ENCODE data around the gene PRAMEF1. TPM values are rescaled to one million over a fixed set of nuclear protein-coding genes. Genes with fewer than 3 reads are reported as not detected.
"Not testable (repeated sequence)": the region's sequence is repeated elsewhere in the genome, so short reads cannot be mapped to it uniquely, and the experiment has no call there.

Gene PRAMEF1
- total and polyA plus RNA-seq, 2 of the 4 experiments (the other 2 are of a cell fraction), result not detected

DNA sequence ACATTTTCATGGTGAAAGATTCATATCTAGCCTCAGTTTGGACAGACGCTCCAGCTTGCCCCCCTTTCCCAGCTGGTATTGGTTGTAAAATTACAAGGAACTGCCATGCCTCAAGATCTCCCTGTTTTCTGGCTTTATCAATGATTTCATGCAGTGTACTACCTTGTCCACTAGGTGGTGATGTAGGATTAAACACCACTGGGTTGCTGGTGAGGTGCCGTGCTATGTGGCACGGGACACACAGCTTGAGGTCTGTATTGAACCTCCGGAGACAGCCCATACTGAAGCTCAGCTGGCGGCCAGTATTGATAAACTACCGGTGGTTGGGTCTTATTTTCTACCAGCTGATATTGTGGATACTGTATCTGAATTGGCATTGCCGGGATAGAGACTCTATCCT is 7.4 kb upstream of the PRAMEF1 start:
- H3K4me2 ChIP-seq (ENCODE audit: low read depth, low read length); CTCF ChIA-PET; H3K27me3 ChIP-seq (ENCODE audit: control insufficient read depth, insufficient read depth, low read length); H4K20me1 ChIP-seq (ENCODE audit: insufficient read depth, low read length); H2AK5ac ChIP-seq (ENCODE audit: low read depth, low read length); H4K5ac ChIP-seq (ENCODE audit: low read depth, low read length); H2BK20ac ChIP-seq (ENCODE audit: low read depth, low read length); H3K4me1 ChIP-seq (ENCODE audit: control insufficient read depth, insufficient read depth, low read length); H3K27ac ChIP-seq (ENCODE audit: insufficient read depth, low read length); dilution Hi-C loops (cut with HindIII; ENCODE audit: low sequenced_read_pairs, unreplicated experiment); H3K4me3 ChIP-seq (ENCODE audit: insufficient read depth, low read depth, low read length); H3K36me3 ChIP-seq (ENCODE audit: control insufficient read depth, insufficient read depth, low read length); BruUV-seq (replicated peaks); H3K9me1 ChIP-seq (ENCODE audit: insufficient read depth, low read length); H2AK9ac ChIP-seq (replicated peaks; ENCODE audit: low read depth, low read length, poor library complexity); H4K8ac ChIP-seq (ENCODE audit: low read depth in 2 of 2, low read length in 2 of 2); H2AFZ ChIP-seq (replicated peaks; ENCODE audit: low read length, poor library complexity); H3K14ac ChIP-seq (replicated peaks; ENCODE audit: low read depth, low read length); POLR2A ChIA-PET (ENCODE audit: unreplicated experiment); H3K56ac ChIP-seq (ENCODE audit: extremely low read depth, insufficient read depth, low read length); in situ Hi-C loops (cut with MboI; ENCODE audit: low sequenced_read_pairs); H3K18ac ChIP-seq (ENCODE audit: low read depth, low read length); ATAC-seq (ENCODE audit: low read depth); H3K79me1 ChIP-seq (ENCODE audit: low read depth in 1 of 2, low read length in 2 of 2); H2BK120ac ChIP-seq (ENCODE audit: low read depth, low read length); H4K91ac ChIP-seq (ENCODE audit: insufficient read depth, low read depth, low read length); H3K4ac ChIP-seq (ENCODE audit: low read depth, low read length); DNase-seq; H3K23ac ChIP-seq (ENCODE audit: low read depth, low read length); intact Hi-C loops (cut with micrococcal nuclease); H2BK5ac ChIP-seq (ENCODE audit: low read depth, low read length, poor library complexity, severe bottlenecking); H3K9ac ChIP-seq (ENCODE audit: low read depth, low read length); H3K9me3 ChIP-seq (ENCODE audit: control insufficient read depth, insufficient read depth, low read length); H2BK15ac ChIP-seq (ENCODE audit: low read depth, low read length): not testable (repeated sequence)
- no CpG with 5 or more reads among the region's 7 CpGs for WGBS, 2 experiments (ENCODE audit: extremely low coverage in 2 of 2, insufficient read length in 1 of 2)

DNA sequence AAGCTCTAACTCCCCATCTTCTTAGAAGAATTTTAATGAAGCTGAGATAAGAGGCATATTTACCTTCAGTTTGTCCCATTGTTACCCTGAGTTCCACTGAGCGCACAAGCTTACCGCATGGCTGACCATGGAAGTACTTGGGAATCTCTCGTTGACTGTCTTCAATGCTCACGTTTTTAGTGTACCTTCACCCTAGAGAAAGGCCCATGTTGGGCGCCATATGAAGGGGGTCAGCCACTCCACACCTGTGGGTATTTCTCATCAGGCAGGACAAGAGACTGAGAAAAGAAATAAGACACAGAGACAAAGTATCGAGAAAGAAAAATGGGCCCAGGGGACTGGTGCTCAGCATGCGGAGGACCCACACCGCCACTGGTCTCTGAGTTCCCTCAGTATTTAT is 6.5 kb upstream of the PRAMEF1 start:
- H2AK5ac ChIP-seq (ENCODE audit: low read depth, low read length); H2BK5ac ChIP-seq (ENCODE audit: low read depth, low read length, poor library complexity, severe bottlenecking); H3K4me1 ChIP-seq (ENCODE audit: control insufficient read depth, insufficient read depth, low read length); intact Hi-C loops (cut with micrococcal nuclease); H3K9ac ChIP-seq (ENCODE audit: low read depth, low read length); BruUV-seq (replicated peaks); H4K91ac ChIP-seq (ENCODE audit: insufficient read depth, low read depth, low read length); H3K4me3 ChIP-seq (ENCODE audit: insufficient read depth, low read depth, low read length); H3K9me1 ChIP-seq (ENCODE audit: insufficient read depth, low read length); H3K79me1 ChIP-seq (ENCODE audit: low read depth in 1 of 2, low read length in 2 of 2); H2BK20ac ChIP-seq (ENCODE audit: low read depth, low read length); H3K14ac ChIP-seq (replicated peaks; ENCODE audit: low read depth, low read length); ATAC-seq (ENCODE audit: low read depth); POLR2A ChIA-PET (ENCODE audit: unreplicated experiment); CTCF ChIA-PET; DNase-seq; H3K4ac ChIP-seq (ENCODE audit: low read depth, low read length); H4K8ac ChIP-seq (ENCODE audit: low read depth in 2 of 2, low read length in 2 of 2); dilution Hi-C loops (cut with HindIII; ENCODE audit: low sequenced_read_pairs, unreplicated experiment); in situ Hi-C loops (cut with MboI; ENCODE audit: low sequenced_read_pairs); H3K23ac ChIP-seq (ENCODE audit: low read depth, low read length); H3K27ac ChIP-seq (ENCODE audit: insufficient read depth, low read length); H3K9me3 ChIP-seq (ENCODE audit: control insufficient read depth, insufficient read depth, low read length); H3K27me3 ChIP-seq (ENCODE audit: control insufficient read depth, insufficient read depth, low read length); H3K36me3 ChIP-seq (ENCODE audit: control insufficient read depth, insufficient read depth, low read length); H3K18ac ChIP-seq (ENCODE audit: low read depth, low read length); H2BK120ac ChIP-seq (ENCODE audit: low read depth, low read length); H3K4me2 ChIP-seq (ENCODE audit: low read depth, low read length); H2BK15ac ChIP-seq (ENCODE audit: low read depth, low read length); H3K56ac ChIP-seq (ENCODE audit: extremely low read depth, insufficient read depth, low read length); H4K5ac ChIP-seq (ENCODE audit: low read depth, low read length); H2AK9ac ChIP-seq (replicated peaks; ENCODE audit: low read depth, low read length, poor library complexity); H4K20me1 ChIP-seq (ENCODE audit: insufficient read depth, low read length); H2AFZ ChIP-seq (replicated peaks; ENCODE audit: low read length, poor library complexity): not testable (repeated sequence)
- WGBS, 2 experiments (ENCODE audit: extremely low coverage in 2 of 2, insufficient read length in 1 of 2), result no CpG with 5 or more reads among the region's 8 CpGs

All from IMR-90 (cell line).